CD4-positive, alpha-beta T cell treated with Interleukin-4 for 1 hour (primary cell): ENCODE data around the gene LYSMD4.

Experiments
- DNase-seq, 2 donors: peaks; one replicate each; pipeline ENCODE4 v3.0.0-alpha.2; 2020 to 2022

Gene LYSMD4

GRCh38 chr15:99704444-99704838 is 28.8 kb downstream of the LYSMD4 start:
- DNase-seq = peak; percentile 41 to 82

- peak in 1 of 2 donors; percentile 53 for DNase-seq
Measured at GRCh38 chr15:99703603-99704443, 29.4 kb downstream of the LYSMD4 start.

GRCh38 chr15:99702895-99703602 is 30.2 kb downstream of the LYSMD4 start:
- no peak for DNase-seq

- DNase-seq = no peak
Measured at GRCh38 chr15:99696096-99696495, 37.1 kb downstream of the LYSMD4 start.

- no peak for DNase-seq
Measured at GRCh38 chr15:99692825-99693224, 40.4 kb downstream of the LYSMD4 start.

- no peak for DNase-seq
Measured at GRCh38 chr15:99686290-99686689, 46.9 kb downstream of the LYSMD4 start.

GRCh38 chr15:99683000-99683670 is 50.1 kb downstream of the LYSMD4 start:
- peak in 1 of 2 donors; percentile 19 for DNase-seq

- DNase-seq = no peak
Measured at GRCh38 chr15:99682455-99682854, 50.8 kb downstream of the LYSMD4 start.

- DNase-seq = no peak
Measured at GRCh38 chr15:99681990-99682389, 51.2 kb downstream of the LYSMD4 start.

- no peak for DNase-seq
Measured at GRCh38 chr15:99680276-99680675, 53.0 kb downstream of the LYSMD4 start.

GRCh38 chr15:99677540-99678134 is 55.6 kb downstream of the LYSMD4 start:
- DNase-seq = no peak
